Measurements from ENCODE around the gene MSANTD3. TPM values are rescaled to one million over a fixed set of nuclear protein-coding genes. Genes with fewer than 3 reads are reported as not detected.
A peak's percentile ranks its signal among the peaks of the same experiment; 100 is the strongest.
"Not testable (repeated sequence)": the region's sequence is repeated elsewhere in the genome, so short reads cannot be mapped to it uniquely, and the experiment has no call there.

Gene MSANTD3
- polyA plus RNA-seq (ENCODE audit: insufficient read length in 4 of 4) = 10 to 100 TPM; 21.3 to 23.9 (median 22.9) TPM

- peak in 2 of 4 donors; percentile 44 to 58 for DNase-seq (ENCODE audit: low read depth in 4 of 4, low spot score in 2 of 4)
Measured at GRCh38 chr9:100426530-100427365, at the start of gene MSANTD3. Gene MSANTD3 (plus strand): TSS chr9:100427143. CDS start chr9:100441939, 14,796 bp downstream.

- no peak for DNase-seq (ENCODE audit: low read depth in 4 of 4, low spot score in 2 of 4)
Measured at GRCh38 chr9:100379862-100380261, 47.1 kb upstream of the MSANTD3 start.

- not testable (repeated sequence) for DNase-seq (ENCODE audit: low read depth in 4 of 4, low spot score in 2 of 4)
Measured at GRCh38 chr9:100392989-100393388, 34.0 kb upstream of the MSANTD3 start.

- no peak for DNase-seq (ENCODE audit: low read depth in 4 of 4, low spot score in 2 of 4)
Measured at GRCh38 chr9:100394032-100394695, 32.8 kb upstream of the MSANTD3 start.

- DNase-seq (ENCODE audit: low read depth in 4 of 4, low spot score in 2 of 4) = no peak
Measured at GRCh38 chr9:100394816-100395215, 32.1 kb upstream of the MSANTD3 start.

GRCh38 chr9:100396769-100397168, 30.2 kb upstream of the MSANTD3 start:
- no peak for DNase-seq (ENCODE audit: low read depth in 4 of 4, low spot score in 2 of 4)

- DNase-seq (ENCODE audit: low read depth in 4 of 4, low spot score in 2 of 4) = no peak
Measured at GRCh38 chr9:100397529-100398266, 29.2 kb upstream of the MSANTD3 start.

- no peak for DNase-seq (ENCODE audit: low read depth in 4 of 4, low spot score in 2 of 4)
Measured at GRCh38 chr9:100401042-100401441, 25.9 kb upstream of the MSANTD3 start.

GRCh38 chr9:100406962-100407361, 20.0 kb upstream of the MSANTD3 start:
- no peak for DNase-seq (ENCODE audit: low read depth in 4 of 4, low spot score in 2 of 4)

GRCh38 chr9:100408546-100409175, 18.3 kb upstream of the MSANTD3 start:
- no peak for DNase-seq (ENCODE audit: low read depth in 4 of 4, low spot score in 2 of 4)

- no peak for DNase-seq (ENCODE audit: low read depth in 4 of 4, low spot score in 2 of 4)
Measured at GRCh38 chr9:100409176-100409556, 17.8 kb upstream of the MSANTD3 start.

GRCh38 chr9:100411472-100412283, 15.3 kb upstream of the MSANTD3 start:
- DNase-seq (ENCODE audit: low read depth in 4 of 4, low spot score in 2 of 4) = peak in 3 of 4 donors; percentile 68 to 87 (median 81)

- no peak for DNase-seq (ENCODE audit: low read depth in 4 of 4, low spot score in 2 of 4)
Measured at GRCh38 chr9:100413839-100414420, 13.0 kb upstream of the MSANTD3 start.

- no peak for DNase-seq (ENCODE audit: low read depth in 4 of 4, low spot score in 2 of 4)
Measured at GRCh38 chr9:100417815-100418214, 9.1 kb upstream of the MSANTD3 start.

- DNase-seq (ENCODE audit: low read depth in 4 of 4, low spot score in 2 of 4) = no peak
Measured at GRCh38 chr9:100419166-100419565, 7.8 kb upstream of the MSANTD3 start.

GRCh38 chr9:100421116-100421515, 5.8 kb upstream of the MSANTD3 start:
- DNase-seq (ENCODE audit: low read depth in 4 of 4, low spot score in 2 of 4) = not testable (repeated sequence)

GRCh38 chr9:100425758-100426157, 1.2 kb upstream of the MSANTD3 start:
- DNase-seq (ENCODE audit: low read depth in 4 of 4, low spot score in 2 of 4) = no peak

- no peak for DNase-seq (ENCODE audit: low read depth in 4 of 4, low spot score in 2 of 4)
Measured at GRCh38 chr9:100426189-100426529, 784 bp upstream of the MSANTD3 start.

All from left renal cortex interstitium (tissue), 4 donors.